H1 (cell line): Measurements from ENCODE around the gene OLIG2. TPM values are rescaled to one million over a fixed set of nuclear protein-coding genes. Genes with fewer than 3 reads are reported as not detected.

ENCODE experiments used
- ASH2L ChIP-seq: fragments of 200-600, 300-600 bp; sonication (generic); IDR thresholded peaks from one replicate; pipeline ENCODE4 v1.7.1; 2017; ENCODE audit warnings: low read length
- CBX5 ChIP-seq: fragments of 300-800, 300-1000 bp; sonication (generic); IDR thresholded peaks from 2 replicates; pipeline ENCODE4 v1.7.1; 2016; ENCODE audit warnings: antibody characterized with exemption, low read length, low read depth
- CHD7 ChIP-seq: fragments of 300-600 bp; sonication (generic); IDR thresholded peaks from 2 replicates; pipeline ENCODE4 v1.7.1; 2012; ENCODE audit warnings: low read length, moderate library complexity, mild to moderate bottlenecking, inconsistent platforms; ENCODE audit not compliant: insufficient replicate concordance
- CTBP2 ChIP-seq: IDR thresholded peaks from 2 replicates; pipeline ENCODE4 v1.7.0; 2011; ENCODE audit warnings: borderline replicate concordance, mild to moderate bottlenecking, moderate library complexity, mixed read lengths, low read length; ENCODE audit not compliant: insufficient read depth, insufficient read length
- KDM4A ChIP-seq: IDR thresholded peaks from one replicate; pipeline ENCODE4 v1.7.1; 2012; ENCODE audit warnings: low read depth, mild to moderate bottlenecking, moderate library complexity, low read length, inconsistent platforms; ENCODE audit not compliant: severe bottlenecking
- SUZ12 ChIP-seq: fragments of 200-600 bp; sonication (generic); IDR thresholded peaks from 2 replicates; pipeline ENCODE4 v1.6.1; 2012; ENCODE audit warnings: mild to moderate bottlenecking, inconsistent platforms, low read length, moderate library complexity, mixed read lengths
- polyA plus RNA-seq, 7 experiments: library from polyadenylated mRNA; depleted of rRNA in 3 of 7; stranded (reverse) in 5 of 7; unstranded in 2 of 7; fragments of >200 nt in 5 of 7; fragments of 200-250 nt in 2 of 7; gene quantifications; 1 replicate in 5 of 7; 2 replicates in 1 of 7; 4 replicates in 1 of 7; pipeline versions ENCODE4 v1.2.1 to v1.2.3, GENCODE V29; 2011 to 2013; ENCODE audit warnings: missing spikeins in 2 of 7, mixed read lengths in 2 of 7
- total RNA-seq: library from RNA; stranded (reverse); fragmentation: NEBNext Ultra II Directional; extraction: Animal tissue kit (Norgen Biotek cat#: 25700); gene quantifications from 2 replicates; pipeline ENCODE4 v1.2.1, GENCODE V29; 2021
- TF ChIP-seq, protein P1 (sequence below): IDR thresholded peaks from 2 replicates; pipeline ENCODE4 v1.6.1; 2011; ENCODE audit warnings: low read length, improper control_type of control experiment
- TF ChIP-seq, protein P2 (sequence below): IDR thresholded peaks from 2 replicates; pipeline ENCODE4 v1.6.1; 2012; ENCODE audit warnings: inconsistent platforms

Gene OLIG2
- total and polyA plus RNA-seq, 2 of the 8 experiments (the other 6 are each of a cell fraction or from before 2014, with no cell fraction given), result 0.79 TPM; not detected in 1

DNA sequence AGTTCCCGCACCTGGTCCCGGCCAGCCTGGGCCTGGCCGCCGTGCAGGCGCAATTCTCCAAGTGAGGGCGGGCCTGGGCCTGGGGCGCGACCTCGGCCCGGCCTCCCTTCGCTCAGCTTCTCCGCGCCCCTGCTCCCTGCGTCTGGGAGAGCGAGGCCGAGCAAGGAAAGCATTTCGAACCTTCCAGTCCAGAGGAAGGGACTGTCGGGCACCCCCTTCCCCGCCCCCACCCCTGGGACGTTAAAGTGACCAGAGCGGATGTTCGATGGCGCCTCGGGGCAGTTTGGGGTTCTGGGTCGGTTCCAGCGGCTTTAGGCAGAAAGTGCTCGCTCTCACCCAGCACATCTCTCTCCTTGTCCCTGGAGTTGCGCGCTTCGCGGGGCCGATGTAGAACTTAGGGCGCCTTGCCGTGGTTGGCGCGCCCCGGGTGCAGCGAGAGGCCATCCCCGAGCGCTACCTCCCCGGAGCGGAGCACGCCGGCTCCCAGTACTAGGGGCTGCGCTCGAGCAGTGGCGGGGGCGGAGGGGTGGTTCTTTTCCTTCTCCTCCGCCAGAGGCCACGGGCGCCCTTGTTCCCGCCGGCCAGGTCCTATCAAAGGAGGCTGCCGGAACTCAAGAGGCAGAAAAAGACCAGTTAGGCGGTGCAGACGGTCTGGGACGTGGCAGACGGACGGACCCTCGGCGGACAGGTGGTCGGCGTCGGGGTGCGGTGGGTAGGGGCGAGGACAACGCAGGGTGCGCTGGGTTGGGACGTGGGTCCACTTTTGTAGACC is 45.4 kb downstream of the OLIG2 start (continued):
- TF ChIP-seq CHD7 (no peak), CTBP2 (peak; percentile 66), ASH2L (no peak), KDM4A (peak; percentile 56), CBX5 (no peak), SUZ12 (peak; percentile 98)
- TF ChIP-seq, protein P1, sequence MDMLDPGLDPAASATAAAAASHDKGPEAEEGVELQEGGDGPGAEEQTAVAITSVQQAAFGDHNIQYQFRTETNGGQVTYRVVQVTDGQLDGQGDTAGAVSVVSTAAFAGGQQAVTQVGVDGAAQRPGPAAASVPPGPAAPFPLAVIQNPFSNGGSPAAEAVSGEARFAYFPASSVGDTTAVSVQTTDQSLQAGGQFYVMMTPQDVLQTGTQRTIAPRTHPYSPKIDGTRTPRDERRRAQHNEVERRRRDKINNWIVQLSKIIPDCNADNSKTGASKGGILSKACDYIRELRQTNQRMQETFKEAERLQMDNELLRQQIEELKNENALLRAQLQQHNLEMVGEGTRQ, result no peak
- TF ChIP-seq, protein P2, sequence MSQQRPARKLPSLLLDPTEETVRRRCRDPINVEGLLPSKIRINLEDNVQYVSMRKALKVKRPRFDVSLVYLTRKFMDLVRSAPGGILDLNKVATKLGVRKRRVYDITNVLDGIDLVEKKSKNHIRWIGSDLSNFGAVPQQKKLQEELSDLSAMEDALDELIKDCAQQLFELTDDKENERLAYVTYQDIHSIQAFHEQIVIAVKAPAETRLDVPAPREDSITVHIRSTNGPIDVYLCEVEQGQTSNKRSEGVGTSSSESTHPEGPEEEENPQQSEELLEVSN, result peak; percentile 7; the same call in 1 of the 2 replicates
